ENCODE measurements around the gene HOXC11.

GRCh38 chr12:53960187-53961024, 12.5 kb upstream of the HOXC11 start:
- TF ChIP-seq POLR2AphosphoS5 (IDR thresholded peaks at IDR 0.05; ENCODE audit: low read depth, low read length) (no peak), POLR2A (IDR thresholded peaks at IDR 0.05; ENCODE audit: low read depth, low read length) (no peak)

Measured in GM12892 (cell line).